HepG2 (cell line): Measurements from ENCODE around the gene KIF25. TPM values are rescaled to one million over a fixed set of nuclear protein-coding genes. Genes with fewer than 3 reads are reported as not detected.

Source experiments
- ATAC-seq: fragments of 200-7000 bp; cut with Tn5 transposase; 3 replicates; pipeline ENCODE4 v1.9.1; 2020; ENCODE audit warnings: mild to moderate bottlenecking, moderate library complexity
- BruUV-seq: library from RNA; stranded (reverse); fragments of 400-500 nt; replicated peaks from 2 replicates; lab custom pipeline; 2021; lab: Mats Ljungman, UMichigan
- CTCF ChIA-PET: fragments of 300-600 bp; formaldehyde crosslinking; extraction: SDS; loops from one replicate; lab custom pipeline; 2021; ENCODE audit warnings: low total read pairs, inconsistent platforms, low intra/inter-chr PET ratio; lab: Yijun Ruan, JAX
- POLR2A ChIA-PET: fragments of 350-600 bp; sonication (Branson Sonifier 250); formaldehyde crosslinking; loops from one replicate; lab custom pipeline; 2020; ENCODE audit warnings: antibody characterized with exemption, inconsistent platforms; lab: Yijun Ruan, JAX
- DNase-seq: peaks from one replicate; pipeline ENCODE4 v3.0.0-alpha.2; 2015; ENCODE audit warnings: low spot score
- FAIRE-seq: peaks from 3 replicates; lab custom pipeline; 2011; peaks lifted over from hg19 to GRCh38; lab: Jason Lieb, UNC
- H2AFZ ChIP-seq: one replicate; pipeline ENCODE4 v1.6.1; 2011; ENCODE audit warnings: low read length, inconsistent platforms
- H3K27ac ChIP-seq: fragments of 300-600 bp; 3 replicates; pipeline ENCODE4 v1.8.0; 2011; ENCODE audit warnings: mixed run types, mild to moderate bottlenecking, mixed read lengths, low read length, inconsistent platforms; ENCODE audit not compliant: insufficient read depth; ENCODE audit errors: extremely low read length
- H3K27me3 ChIP-seq, 2 experiments: fragments of 200-600 bp in 1 of 2; 2 replicates in 1 of 2; 3 replicates in 1 of 2; pipeline versions ENCODE4 v1.6.0 to v1.8.0; 2011; ENCODE audit warnings: low read length in 2 of 2, mild to moderate bottlenecking in 2 of 2, moderate library complexity in 2 of 2, inconsistent platforms in 1 of 2; ENCODE audit not compliant: insufficient read depth in 2 of 2, control insufficient read depth in 1 of 2
- H3K36me3 ChIP-seq, 2 experiments: fragments of 200-600 bp in 1 of 2; replicated peaks in 1 of 2; 2 replicates in 1 of 2; 3 replicates in 1 of 2; pipeline versions ENCODE4 v1.5.1 to v1.8.0; 2011; ENCODE audit warnings: low read length in 2 of 2, inconsistent platforms in 1 of 2; ENCODE audit not compliant: insufficient read depth in 2 of 2, control insufficient read depth in 1 of 2
- H3K4me1 ChIP-seq: 2 replicates; pipeline ENCODE4 v1.5.1; 2012; ENCODE audit warnings: low read length, inconsistent platforms; ENCODE audit not compliant: insufficient read depth
- H3K4me2 ChIP-seq: 2 replicates; pipeline ENCODE4 v1.6.0; 2011; ENCODE audit warnings: low read depth, low read length, inconsistent platforms
- H3K4me3 ChIP-seq, 3 experiments: fragments of 200-600 bp in 1 of 3; sonication (generic), shearing (Covaris generic) in 1 of 3; replicated peaks in 1 of 3; 2 replicates each; pipeline ENCODE4 v1.5.1; 2011 to 2016; ENCODE audit warnings: low read length in 3 of 3, inconsistent platforms in 2 of 3, low read depth in 2 of 3, mild to moderate bottlenecking in 2 of 3, control low read depth in 1 of 3, mixed read lengths in 1 of 3; ENCODE audit not compliant: insufficient read depth in 1 of 3
- H3K79me2 ChIP-seq: one replicate; pipeline ENCODE4 v1.6.1; 2011; ENCODE audit warnings: low read length, inconsistent platforms; ENCODE audit not compliant: insufficient read depth
- H3K9ac ChIP-seq: 2 replicates; pipeline ENCODE4 v1.6.0; 2011; ENCODE audit warnings: mild to moderate bottlenecking, low read depth, low read length, inconsistent platforms; ENCODE audit not compliant: insufficient read depth
- H3K9me3 ChIP-seq: 2 replicates; pipeline ENCODE4 v1.5.1; 2012; ENCODE audit warnings: mild to moderate bottlenecking, low read length
- H4K20me1 ChIP-seq: 2 replicates; pipeline ENCODE4 v1.6.0; 2011; ENCODE audit warnings: inconsistent platforms, mild to moderate bottlenecking, low read length, moderate library complexity; ENCODE audit not compliant: insufficient read depth
- AHR ChIP-seq: IDR thresholded peaks from 2 replicates; pipeline ENCODE4 v1.6.1; 2018; ENCODE audit warnings: missing genetic modification reagents, missing compliant biosample characterization
- BATF2 ChIP-seq: sonication (generic); formaldehyde crosslinking; IDR thresholded peaks from 2 replicates; pipeline ENCODE4 v1.8.0; 2022; ENCODE audit warnings: mild to moderate bottlenecking, missing genetic modification reagents, moderate library complexity
- CEBPG ChIP-seq: IDR thresholded peaks from 2 replicates; pipeline ENCODE4 v1.6.1; 2016
- ELF4 ChIP-seq: sonication (generic); formaldehyde crosslinking; IDR thresholded peaks from 2 replicates; pipeline ENCODE4 v1.5.0; 2020; ENCODE audit warnings: missing genetic modification reagents, mild to moderate bottlenecking, moderate library complexity, borderline replicate concordance
- FOXA3 ChIP-seq: IDR thresholded peaks from 2 replicates; pipeline ENCODE4 v1.6.1; 2016; ENCODE audit warnings: missing genetic modification reagents, missing compliant biosample characterization
- IRF2 ChIP-seq: IDR thresholded peaks from 2 replicates; pipeline ENCODE4 v1.6.1; 2018; ENCODE audit warnings: missing genetic modification reagents, missing compliant biosample characterization
- MLX ChIP-seq: IDR thresholded peaks from 2 replicates; pipeline ENCODE4 v1.6.1; 2016
- SMARCC2 ChIP-seq: fragments of 450-650 bp; IDR thresholded peaks from 2 replicates; pipeline ENCODE4 v1.6.1; 2017; ENCODE audit warnings: antibody characterized with exemption, mild to moderate bottlenecking
- STAT5B ChIP-seq: sonication (generic); formaldehyde crosslinking; IDR thresholded peaks from 2 replicates; pipeline ENCODE4 v1.4.0; 2020; ENCODE audit warnings: missing genetic modification reagents
- UBTF ChIP-seq: sonication (generic); formaldehyde crosslinking; IDR thresholded peaks from 2 replicates; pipeline ENCODE4 v1.4.0; 2020; ENCODE audit warnings: mild to moderate bottlenecking, missing genetic modification reagents
- ZBTB38 ChIP-seq: sonication (generic); formaldehyde crosslinking; IDR thresholded peaks from 2 replicates; pipeline ENCODE4 v1.5.1; 2020; ENCODE audit warnings: mild to moderate bottlenecking, missing genetic modification reagents
- ZNF260 ChIP-seq: sonication (generic); formaldehyde crosslinking; IDR thresholded peaks from 2 replicates; pipeline ENCODE4 v1.4.0; 2020; ENCODE audit warnings: missing genetic modification reagents, low read depth, mild to moderate bottlenecking, borderline replicate concordance
- ZNF530 ChIP-seq: sonication (generic); formaldehyde crosslinking; IDR thresholded peaks from 2 replicates; pipeline ENCODE4 v1.5.0; 2020; ENCODE audit warnings: low read depth, mild to moderate bottlenecking, missing genetic modification reagents
- ZNF629 ChIP-seq: sonication (generic); formaldehyde crosslinking; conservative IDR thresholded peaks from 2 replicates; pipeline ENCODE4 v1.5.0; 2020; ENCODE audit warnings: missing genetic modification reagents
- WGBS: methylation state at CpG from one replicate; pipeline ENCODE4 v1.1.6; 2017; ENCODE audit warnings: low lambda C conversion rate; 5-methylcytosine and 5-hydroxymethylcytosine counted together
- in situ Hi-C: cut with HindIII; loops from 2 replicates; pipeline ENCODE4 v1.10.0; 2017; ENCODE audit warnings: low pct_unique_long_range_greater_than_20kb; ENCODE audit not compliant: extremely low pct_ligation_motif_present
- intact Hi-C: fragments of 100-400 bp; cut with micrococcal nuclease; formaldehyde crosslinking; loops from one replicate; pipeline ENCODE4 v1.10.0; 2022; ENCODE audit not compliant: unreplicated experiment
- polyA plus RNA-seq, 8 experiments: library from polyadenylated mRNA; depleted of rRNA in 3 of 8; stranded (reverse) in 7 of 8; unstranded in 1 of 8; fragments of >200 nt; fragmentation: Illumina TruSeq in 4 of 8; extraction: Trizol in 4 of 8; gene quantifications; 2 replicates each; pipeline versions ENCODE4 v1.2.1 to v1.2.3, GENCODE V29; 2011 to 2016; ENCODE audit warnings: low read depth in 4 of 8, missing spikeins in 1 of 8, mixed read lengths in 1 of 8; ENCODE audit not compliant: insufficient read depth in 1 of 8
- total RNA-seq, 5 experiments: library from RNA; depleted of rRNA; stranded (reverse); fragments of >200 nt; fragmentation: Illumina TruSeq; extraction: Trizol; gene quantifications; 2 replicates each; pipeline ENCODE4 v1.2.3, GENCODE V29; 2016; ENCODE audit warnings: low read depth in 1 of 5

Gene KIF25
- total and polyA plus RNA-seq, 2 of the 13 experiments (the other 11 are each of a cell fraction or from before 2014, with no cell fraction given) = not detected

- intact Hi-C loops (loop anchor here (5.0 kb wide), 1 partner anchor 655 kb away; no protein-coding TSS in a partner anchor), in situ Hi-C loops (no loop called here)
- Histone ChIP-seq H3K9ac (no peak overlapping the region), H4K20me1 (no peaks in the 10 kb centered on the region), H3K27ac (peak overlapping the region; percentile 78), H3K4me2 (no peak overlapping the region), H3K9me3 (no peaks in the 10 kb centered on the region), H3K36me3 (peaks cover 14 to 31% of the 10 kb centered on the region in 2 experiments)
- no peak for DNase-seq
- POLR2A ChIA-PET = interaction anchor here (1.0 to 2.5 kb wide), 2 partner anchors 18 to 31 kb away, joined by 3 to 22 read pairs; no protein-coding TSS in a partner anchor
- no TSS peak for BruUV-seq
- 91% methylated on average over 5 of the region's 5 CpGs for WGBS
- TF ChIP-seq FOXA3 (CRISPR knock-in tag) (no peak), SMARCC2 (no peak), ZNF629 (CRISPR knock-in tag) (no peak), ZBTB38 (0 out of 2 replicates have a peak, but pooled peaks have one; percentile 35), CEBPG (peak; percentile 37; the same call in 1 of the 2 replicates), ZNF260 (no peak), IRF2 (CRISPR knock-in tag) (no peak), ELF4 (CRISPR knock-in tag) (no peak), STAT5B (CRISPR knock-in tag) (no peak), ZNF530 (no peak)
- TF ChIP-seq, all 625 proteins: peak for 2
- ATAC-seq = no peak
- CTCF ChIA-PET = no interaction called here
- FAIRE-seq = no peak
- no peak overlapping the region for H2AFZ ChIP-seq
- peaks cover 16% of the 10 kb centered on the region for H3K79me2 ChIP-seq
- peaks cover 77% of the 10 kb centered on the region for H3K4me1 ChIP-seq
- H3K27me3 ChIP-seq = no peaks in the 10 kb centered on the region
- H3K4me3 ChIP-seq = no peak overlapping the region
Measured at GRCh38 chr6:167962711-167963110, 34.8 kb upstream of the KIF25 start.

- BruUV-seq = no TSS peak
- H3K4me3 ChIP-seq = peak overlapping the region in 1 of 3 experiments; percentile 14; a peak in 1 of 6 replicates
- POLR2A ChIA-PET = interaction anchor here (1.0 to 2.5 kb wide), 3 partner anchors 19 to 35 kb away, joined by 3 to 22 read pairs (median 3); no protein-coding TSS in a partner anchor
- intact Hi-C loops = loop anchor here (2.0 to 5.0 kb wide), 2 partner anchors 31 to 656 kb away; no protein-coding TSS in a partner anchor
- H3K9ac ChIP-seq = peak overlapping the region; percentile 38; the same call in 1 of the 2 replicates
- WGBS = 38% methylated on average over 4 of the region's 8 CpGs
- peak; percentile 81 for FAIRE-seq
- peaks cover 11 to 33% of the 10 kb centered on the region in 2 experiments for H3K36me3 ChIP-seq
- ATAC-seq = peak; percentile 84
- in situ Hi-C loops = no loop called here
- H3K4me2 ChIP-seq = peak overlapping the region; percentile 60
- no peak overlapping the region for H2AFZ ChIP-seq
- no peaks in the 10 kb centered on the region for H4K20me1 ChIP-seq
- DNase-seq = peak; percentile 92
- no peaks in the 10 kb centered on the region for H3K27me3 ChIP-seq
- CTCF ChIA-PET = no interaction called here
- H3K27ac ChIP-seq = peak overlapping the region; percentile 78
- H3K79me2 ChIP-seq = peaks cover 14% of the 10 kb centered on the region
- no peaks in the 10 kb centered on the region for H3K9me3 ChIP-seq
- H3K4me1 ChIP-seq = peaks cover 75% of the 10 kb centered on the region
- TF ChIP-seq BATF2 (CRISPR knock-in tag) = no peak
- TF ChIP-seq MLX (CRISPR knock-in tag) = 0 out of 2 replicates have a peak, but pooled peaks have one; percentile 48
- TF ChIP-seq UBTF (CRISPR knock-in tag) = peak; percentile 56; the same call in 1 of the 2 replicates
- TF ChIP-seq AHR (CRISPR knock-in tag) = 0 out of 2 replicates have a peak, but pooled peaks have one; percentile 54
Measured at GRCh38 chr6:167963589-167964057, 33.8 kb upstream of the KIF25 start.
